GM19324 (cell line): Measurements from ENCODE around the gene KCNK7.
A peak's percentile ranks its signal among the peaks of the same experiment; 100 is the strongest.
"Not testable (repeated sequence)": the region's sequence is repeated elsewhere in the genome, so short reads cannot be mapped to it uniquely, and the experiment has no call there.

Experiments
- ATAC-seq: cut with Tn5 transposase; IDR thresholded peaks from one replicate; pipeline ENCODE4 v1.9.1; 2021; ENCODE audit warnings: mild to moderate bottlenecking, moderate library complexity; ENCODE audit not compliant: unreplicated experiment, low FRiP score

Gene KCNK7

DNA sequence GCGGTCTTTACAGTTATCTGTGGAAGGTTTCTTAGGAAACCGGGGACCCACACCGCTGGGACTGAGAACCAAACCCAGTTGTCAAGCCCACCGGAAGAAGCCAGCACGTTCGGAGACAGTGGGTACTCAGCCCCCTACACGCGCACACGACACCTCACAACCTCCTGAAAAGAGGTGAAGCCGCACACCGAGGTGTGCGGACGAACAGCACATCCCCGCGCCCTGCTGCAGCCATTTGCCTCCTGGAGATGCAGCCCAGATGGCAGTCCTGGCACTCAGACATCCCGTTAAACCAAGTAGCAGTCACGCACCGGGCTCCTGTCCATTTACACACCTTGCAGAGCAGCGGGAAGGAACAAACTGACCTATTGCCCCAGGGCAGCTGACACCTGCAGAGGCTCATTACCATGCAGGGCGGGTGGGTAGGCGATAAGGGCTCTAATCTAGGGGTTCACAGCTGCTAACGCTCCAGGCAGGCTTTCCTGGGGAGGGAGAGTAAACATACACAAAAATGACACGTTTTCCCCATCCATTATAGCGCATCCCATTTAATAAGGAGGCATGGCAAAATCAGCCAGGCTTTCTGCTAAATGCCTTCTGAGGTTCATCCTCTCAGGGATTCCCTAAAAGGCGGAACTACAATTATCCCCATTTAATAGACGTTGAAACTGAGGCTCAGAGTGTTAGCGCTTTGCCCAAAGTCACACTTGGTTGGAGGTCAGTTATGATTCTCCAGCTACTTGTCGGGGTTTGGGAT, 20.6 kb downstream of the KCNK7 start:
- no peak for ATAC-seq

- ATAC-seq = peak; percentile 36
Measured at GRCh38 chr11:65574109-65574810, 21.3 kb downstream of the KCNK7 start.

DNA sequence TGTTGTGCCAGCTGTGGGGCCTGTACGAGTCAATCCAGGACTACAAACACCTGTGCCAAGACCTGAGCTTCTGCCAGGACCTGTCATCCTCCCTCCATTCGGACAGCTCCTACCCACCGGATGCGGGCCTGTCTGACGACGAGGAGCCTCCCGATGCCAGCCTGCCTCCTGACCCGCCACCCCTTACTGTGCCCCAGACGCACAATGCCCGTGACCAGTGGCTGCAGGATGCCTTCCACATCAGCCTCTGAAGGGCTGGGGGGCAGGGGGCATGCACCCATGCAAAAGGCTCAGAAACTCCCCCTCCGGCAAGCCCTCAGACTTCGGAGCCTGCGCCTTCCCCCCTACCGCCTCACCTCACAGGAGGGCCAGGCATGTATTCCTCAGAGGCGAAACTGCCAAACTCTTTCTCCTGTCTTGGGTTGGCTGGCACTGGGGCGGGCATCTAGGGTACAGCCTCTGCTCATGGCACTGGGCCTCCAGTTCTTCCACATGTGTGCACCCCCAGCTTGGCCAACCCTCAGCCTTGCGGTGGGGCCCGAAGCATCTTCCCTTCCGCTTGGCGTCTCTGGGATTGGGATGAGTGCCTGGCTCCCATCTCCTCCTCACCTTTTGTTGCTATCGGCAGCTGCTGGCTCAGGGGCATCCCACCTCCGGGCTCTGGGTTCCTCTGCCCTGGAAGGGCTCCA, 22.1 kb downstream of the KCNK7 start:
- no peak for ATAC-seq

- ATAC-seq = no peak
Measured at GRCh38 chr11:65572356-65573051, 23.1 kb downstream of the KCNK7 start, which contains the start of gene FAM89B. Gene FAM89B, plus strand, starts transcription at chr11:65572538. Its CDS starts 132 bp downstream, at chr11:65572670.

DNA sequence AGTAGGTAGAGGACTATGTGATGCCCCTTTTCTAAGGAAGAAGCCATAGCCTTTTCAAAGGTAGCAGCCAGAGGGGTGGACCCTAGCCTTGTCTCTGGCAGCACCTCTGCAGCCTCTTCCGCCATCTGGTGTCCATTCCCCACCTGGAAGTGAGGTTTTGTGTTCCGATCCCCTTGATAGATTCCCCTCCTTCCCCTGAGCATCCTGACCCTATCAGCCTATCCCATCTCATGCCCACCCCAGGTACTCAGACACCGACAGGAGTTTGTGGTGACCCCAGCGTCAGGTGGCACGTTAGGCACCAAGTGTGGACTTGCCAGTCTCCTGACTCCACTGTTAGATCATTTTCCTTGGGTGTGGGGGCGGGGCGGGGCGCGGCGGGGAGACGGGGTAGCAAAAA, 23.7 kb downstream of the KCNK7 start:
- ATAC-seq = no peak

GRCh38 chr11:65571420-65571819, 24.2 kb downstream of the KCNK7 start:
- ATAC-seq = no peak

DNA sequence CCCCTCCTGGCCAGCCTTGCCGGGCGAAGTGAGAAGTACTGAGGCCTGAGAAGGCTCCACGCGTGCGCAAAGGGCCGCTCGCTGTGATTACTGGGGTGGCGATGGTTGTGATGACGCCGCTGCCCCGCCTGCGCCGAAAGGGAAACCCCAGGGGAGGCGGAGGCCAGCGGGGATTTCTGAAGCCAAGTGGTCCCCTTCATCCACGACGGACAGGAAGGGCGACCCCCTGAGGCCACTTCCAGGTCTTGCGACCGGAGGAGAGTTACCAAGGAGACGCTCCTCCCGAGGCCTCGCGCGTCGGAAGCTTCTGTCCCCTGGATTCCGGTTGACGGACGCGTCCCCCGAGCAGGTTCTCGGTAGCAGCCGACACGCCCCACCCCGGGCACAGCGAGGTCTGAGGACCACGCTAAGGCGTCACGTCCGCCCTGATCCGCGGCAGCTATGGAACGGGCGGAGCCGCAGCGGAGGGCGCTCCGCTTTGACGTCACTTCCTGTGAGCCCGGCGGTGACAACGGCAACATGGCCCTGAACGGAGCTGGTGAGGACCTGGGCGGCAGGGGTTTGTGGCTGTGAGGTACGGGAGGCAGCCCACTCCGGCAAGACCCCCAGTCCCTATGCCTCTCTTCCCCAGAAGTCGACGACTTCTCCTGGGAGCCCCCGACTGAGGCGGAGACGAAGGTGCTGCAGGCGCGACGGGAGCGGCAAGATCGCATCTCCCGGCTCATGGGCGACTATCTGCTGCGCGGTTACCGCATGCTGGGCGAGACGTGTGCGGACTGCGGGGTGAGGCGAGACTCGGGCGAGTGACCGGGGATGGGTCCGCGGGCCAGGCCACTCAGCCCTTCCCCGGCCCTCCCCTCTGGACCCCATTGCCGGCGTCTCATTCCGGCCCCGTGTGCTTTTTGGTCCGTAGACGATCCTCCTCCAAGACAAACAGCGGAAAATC, 25.4 kb downstream of the KCNK7 start, which contains the start of gene ZNRD2:
ZNRD2 (plus strand) TSS at position 505 of the 946 bp plus-strand sequence; CDS start at position 520, 15 bp downstream.
- ATAC-seq = peak; percentile 63

DNA sequence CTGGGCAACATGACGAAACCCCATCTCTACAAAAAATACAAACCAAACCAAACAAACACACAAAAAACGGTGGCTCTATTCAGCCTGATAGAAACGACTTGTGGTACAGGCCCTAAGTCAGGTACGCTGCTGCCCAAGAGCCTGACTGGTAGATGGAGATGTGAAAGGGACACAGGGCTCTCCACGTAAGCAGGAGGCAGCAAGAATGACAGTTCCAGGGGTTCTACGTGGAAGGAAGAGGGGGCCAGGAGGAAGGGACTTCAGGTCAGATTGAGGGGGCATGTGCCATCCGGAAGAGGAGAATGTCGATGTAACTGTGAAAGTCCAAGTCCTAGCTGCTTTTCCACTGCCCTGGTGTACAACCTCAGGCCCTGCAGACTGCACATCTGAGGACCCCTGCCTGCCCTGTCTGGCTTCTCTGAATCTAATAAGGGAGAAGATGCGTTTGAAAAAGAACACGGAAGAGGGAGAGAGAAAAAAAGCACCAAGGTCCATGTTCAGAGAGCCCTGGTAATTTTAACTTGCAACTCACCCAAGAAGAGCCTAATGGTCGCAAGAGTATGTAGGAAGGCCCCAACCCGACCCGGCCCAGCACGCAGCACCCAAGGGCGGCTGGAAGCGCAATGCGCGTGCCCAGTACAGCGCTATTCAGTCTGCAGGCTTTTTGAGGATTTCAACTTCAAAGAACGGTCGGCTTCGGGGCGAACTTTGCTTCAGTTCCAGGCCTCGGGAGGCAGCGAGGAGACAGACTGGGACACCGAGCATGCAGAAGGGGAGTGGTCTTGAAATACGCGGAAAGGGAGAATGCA, 26.2 kb downstream of the KCNK7 start:
- peak; percentile 5 for ATAC-seq

GRCh38 chr11:65565624-65566453, 29.8 kb downstream of the KCNK7 start:
- no peak for ATAC-seq

GRCh38 chr11:65564879-65565559, 30.6 kb downstream of the KCNK7 start:
- not testable (repeated sequence) for ATAC-seq

DNA sequence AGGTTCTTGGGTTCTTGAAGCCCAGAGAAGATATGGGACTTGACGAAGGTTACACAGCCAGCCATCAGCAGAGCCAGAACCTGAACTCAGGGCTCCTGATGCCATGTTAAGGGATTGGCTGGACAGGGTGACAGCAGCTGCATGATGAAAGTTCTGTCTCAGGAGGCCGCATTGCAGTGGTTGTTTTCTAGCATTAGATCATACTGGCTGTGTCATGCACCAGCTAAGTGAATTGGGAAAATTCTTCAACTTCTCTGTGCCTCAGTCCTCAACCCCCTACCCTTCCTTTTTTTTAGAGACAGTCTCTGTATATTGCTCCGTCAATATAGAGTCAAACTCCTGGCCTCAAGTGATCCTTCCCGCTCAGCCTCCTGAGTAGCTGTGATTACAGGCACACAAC, 32.0 kb downstream of the KCNK7 start:
- no peak for ATAC-seq

GRCh38 chr11:65562788-65563187, 32.8 kb downstream of the KCNK7 start:
- ATAC-seq = no peak

DNA sequence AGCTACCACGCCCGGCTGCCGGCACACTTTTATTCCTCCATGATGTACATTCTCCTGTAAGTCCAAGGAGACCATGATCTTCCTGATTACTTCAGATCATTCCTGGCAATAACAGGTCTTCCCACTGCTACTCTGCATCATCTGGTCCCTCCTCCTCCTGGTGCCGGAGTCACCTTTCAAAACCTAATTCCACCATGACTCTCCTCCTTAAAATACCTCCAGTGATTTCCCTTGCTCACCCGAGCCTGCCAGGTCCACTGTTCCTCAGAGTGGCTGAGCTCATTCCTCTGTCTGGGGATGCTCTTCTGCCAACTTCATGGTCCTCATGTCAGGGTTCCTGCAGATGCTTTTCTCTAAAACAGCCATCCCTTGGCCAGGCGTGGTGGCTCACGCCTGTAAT, 33.6 kb downstream of the KCNK7 start:
- no peak for ATAC-seq

DNA sequence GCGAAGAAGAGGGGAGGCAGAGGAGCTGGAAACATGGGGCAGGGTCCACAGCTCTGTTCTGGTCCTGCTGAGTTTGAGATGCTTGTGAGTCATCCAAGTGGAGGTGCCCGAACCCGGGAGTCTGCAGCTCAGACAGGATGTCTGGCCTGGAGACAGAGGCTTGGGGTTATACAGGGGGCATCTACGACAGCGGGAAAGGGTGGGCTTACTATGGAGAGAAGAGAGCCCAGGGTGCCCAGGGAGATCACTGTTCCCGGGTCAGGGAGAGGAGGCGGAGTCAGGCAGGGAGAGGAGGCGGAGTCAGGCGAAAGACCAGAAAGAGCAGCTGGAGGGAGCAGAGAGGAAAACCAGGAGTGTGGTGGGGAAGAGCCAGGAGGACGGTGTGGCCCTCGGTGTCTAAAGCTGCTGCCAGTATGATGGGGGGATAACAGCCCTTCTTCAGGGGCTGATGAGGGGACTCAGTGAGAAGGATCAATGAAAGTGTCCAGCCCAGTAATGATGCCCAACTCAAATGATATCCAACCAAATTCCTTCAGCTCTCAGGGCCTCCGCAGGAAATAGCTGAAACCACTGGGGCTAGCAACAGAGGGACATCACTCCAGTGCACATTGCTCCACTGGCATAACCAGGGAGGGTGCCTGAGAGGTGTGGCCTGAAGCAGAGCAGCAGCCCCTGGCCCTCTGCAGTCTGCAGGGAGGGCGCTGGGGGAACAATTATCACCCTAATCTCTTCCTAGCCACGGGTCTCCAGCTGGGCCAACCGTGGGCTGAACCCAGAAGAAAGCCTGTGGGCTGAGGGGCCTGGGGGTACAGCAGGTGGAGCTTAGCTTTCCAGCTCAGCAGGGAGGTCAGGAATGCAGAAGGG, 34.8 kb downstream of the KCNK7 start:
- no peak for ATAC-seq

DNA sequence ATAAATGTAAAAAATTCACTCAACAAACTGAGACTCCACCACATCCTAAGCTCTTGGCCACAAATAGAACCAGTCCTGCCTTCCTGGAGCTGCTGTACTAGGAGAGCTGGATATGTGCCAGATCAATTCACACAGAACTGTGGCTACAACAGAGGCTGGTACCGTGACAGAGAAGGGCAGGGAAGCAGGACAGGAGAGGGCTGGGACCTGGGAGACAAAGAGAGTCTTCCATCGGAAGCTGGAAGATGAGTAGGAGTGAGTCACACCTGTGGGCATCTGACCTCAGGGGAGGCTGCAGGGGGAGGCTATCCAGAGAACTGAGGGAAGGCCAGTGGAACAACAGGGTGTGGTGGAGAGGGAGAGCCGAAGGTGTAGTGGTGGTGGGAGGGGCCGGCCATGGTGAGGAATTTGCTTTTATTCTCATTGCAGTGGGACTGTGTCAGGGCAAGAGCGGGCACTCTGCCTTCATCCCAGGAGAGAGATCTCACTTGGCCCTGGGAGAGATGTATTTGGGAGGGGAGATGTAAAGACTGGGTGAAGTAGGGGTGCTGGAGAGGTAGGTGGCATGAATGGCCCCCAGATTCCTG, 35.6 kb downstream of the KCNK7 start:
- ATAC-seq = no peak

- no peak for ATAC-seq
Measured at GRCh38 chr11:65559535-65559934, 36.1 kb downstream of the KCNK7 start.
